ENCODE measurements around the gene CCDC40.

Gene CCDC40

DNA sequence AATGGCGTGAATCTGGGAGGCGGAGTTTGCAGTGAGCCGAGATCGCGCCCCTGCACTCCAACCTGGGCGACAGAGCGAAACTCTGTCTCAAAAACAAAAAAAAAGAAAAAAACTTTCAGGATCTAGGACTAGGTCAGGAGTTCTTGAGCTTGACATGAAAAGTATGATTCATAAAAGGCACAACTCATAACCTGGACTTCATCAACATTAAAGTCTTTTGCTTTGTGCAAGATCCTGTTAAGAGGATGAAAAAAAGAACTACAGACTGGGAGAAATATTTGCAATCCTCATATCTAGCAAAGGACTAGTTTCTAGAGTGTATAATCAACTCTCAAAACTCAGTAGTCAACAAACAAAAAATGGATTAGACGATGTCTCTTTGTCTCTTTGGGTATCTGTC is 40.7 kb upstream of the CCDC40 start:
- H3K4me3 ChIP-seq (ENCODE audit: low read depth, low read length), result no peak overlapping the region
- TF ChIP-seq, protein P1, sequence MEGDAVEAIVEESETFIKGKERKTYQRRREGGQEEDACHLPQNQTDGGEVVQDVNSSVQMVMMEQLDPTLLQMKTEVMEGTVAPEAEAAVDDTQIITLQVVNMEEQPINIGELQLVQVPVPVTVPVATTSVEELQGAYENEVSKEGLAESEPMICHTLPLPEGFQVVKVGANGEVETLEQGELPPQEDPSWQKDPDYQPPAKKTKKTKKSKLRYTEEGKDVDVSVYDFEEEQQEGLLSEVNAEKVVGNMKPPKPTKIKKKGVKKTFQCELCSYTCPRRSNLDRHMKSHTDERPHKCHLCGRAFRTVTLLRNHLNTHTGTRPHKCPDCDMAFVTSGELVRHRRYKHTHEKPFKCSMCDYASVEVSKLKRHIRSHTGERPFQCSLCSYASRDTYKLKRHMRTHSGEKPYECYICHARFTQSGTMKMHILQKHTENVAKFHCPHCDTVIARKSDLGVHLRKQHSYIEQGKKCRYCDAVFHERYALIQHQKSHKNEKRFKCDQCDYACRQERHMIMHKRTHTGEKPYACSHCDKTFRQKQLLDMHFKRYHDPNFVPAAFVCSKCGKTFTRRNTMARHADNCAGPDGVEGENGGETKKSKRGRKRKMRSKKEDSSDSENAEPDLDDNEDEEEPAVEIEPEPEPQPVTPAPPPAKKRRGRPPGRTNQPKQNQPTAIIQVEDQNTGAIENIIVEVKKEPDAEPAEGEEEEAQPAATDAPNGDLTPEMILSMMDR (IDR thresholded peaks at IDR 0.05; ENCODE audit: borderline replicate concordance, insufficient read depth, low read depth, low read length), result no peak

DNA sequence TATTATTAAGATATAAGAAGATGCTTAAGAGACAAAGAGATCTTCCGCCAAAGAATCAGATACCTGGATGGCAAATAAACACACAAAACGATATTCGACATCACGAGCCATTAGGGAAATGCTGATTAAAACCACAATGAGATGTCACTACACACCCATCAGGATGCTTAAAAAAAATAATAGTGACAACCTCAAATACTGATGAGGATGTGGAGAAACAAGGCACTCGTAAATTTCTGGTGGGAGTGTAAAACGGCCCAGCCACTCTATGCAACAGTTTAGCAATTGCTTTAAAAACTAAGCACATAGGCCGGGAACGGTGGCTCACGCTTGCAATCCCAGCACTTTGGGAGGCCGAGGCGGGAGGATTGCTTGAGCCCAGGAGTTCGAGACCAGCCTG is 40.2 kb upstream of the CCDC40 start:
- no peak overlapping the region for H3K4me3 ChIP-seq (ENCODE audit: low read depth, low read length)
- TF ChIP-seq, protein P1 (IDR thresholded peaks at IDR 0.05; ENCODE audit: borderline replicate concordance, insufficient read depth, low read depth, low read length), result no peak

DNA sequence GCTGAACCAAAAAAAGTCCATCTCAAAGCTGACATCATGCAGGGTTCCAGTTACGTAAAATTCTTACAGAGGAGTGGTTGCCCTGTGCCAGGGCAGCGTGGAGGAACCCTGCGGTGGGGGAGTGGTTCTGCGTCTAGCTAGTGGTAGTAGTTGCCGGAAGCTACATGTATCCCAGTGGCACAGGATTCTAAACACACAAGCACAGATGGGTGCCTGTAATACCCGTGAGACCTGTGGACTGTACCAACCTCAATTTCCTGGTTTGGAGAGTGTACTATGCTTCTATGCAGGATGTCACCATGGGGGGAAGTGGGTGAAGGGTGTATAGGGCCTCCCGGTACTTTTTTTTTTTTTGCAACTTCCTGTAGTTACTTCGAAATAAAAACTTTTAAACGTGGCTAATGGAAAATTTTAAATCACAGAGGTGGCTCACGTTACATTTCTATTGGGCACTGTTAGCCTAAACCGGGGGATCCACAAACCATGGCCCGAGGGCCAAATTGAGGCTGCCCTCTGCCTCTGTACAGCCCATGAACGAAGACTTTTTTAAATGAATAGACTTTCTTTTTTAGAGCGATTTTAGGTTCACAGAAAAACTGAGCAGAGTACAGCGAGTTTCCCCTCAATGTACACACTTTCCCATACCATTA is 39.3 kb upstream of the CCDC40 start:
- H3K4me3 ChIP-seq (ENCODE audit: low read depth, low read length), result no peak overlapping the region
- TF ChIP-seq, protein P1 (IDR thresholded peaks at IDR 0.05; ENCODE audit: borderline replicate concordance, insufficient read depth, low read depth, low read length), result no peak

DNA sequence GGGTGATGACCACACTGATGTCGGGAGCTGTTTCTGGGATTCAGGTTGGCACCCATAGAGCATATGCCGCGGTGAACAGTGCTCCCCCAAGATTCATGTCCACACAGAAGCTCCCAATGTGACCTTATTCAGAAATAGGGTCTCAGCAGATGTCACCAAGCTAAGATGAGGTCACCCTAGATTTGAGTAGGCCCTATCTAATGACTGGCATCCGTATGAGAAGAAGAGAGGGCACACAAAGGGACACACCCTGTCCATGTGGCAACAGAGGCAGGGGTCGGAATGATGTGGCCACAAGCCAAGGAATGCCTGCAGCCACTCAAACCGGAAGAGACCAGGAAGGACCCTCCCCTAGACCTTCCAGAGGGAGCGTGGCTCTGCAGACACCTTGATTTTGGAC is 36.3 kb upstream of the CCDC40 start:
- H3K4me3 ChIP-seq (ENCODE audit: low read depth, low read length), result no peak overlapping the region
- TF ChIP-seq, protein P1 (IDR thresholded peaks at IDR 0.05; ENCODE audit: borderline replicate concordance, insufficient read depth, low read depth, low read length), result no peak

DNA sequence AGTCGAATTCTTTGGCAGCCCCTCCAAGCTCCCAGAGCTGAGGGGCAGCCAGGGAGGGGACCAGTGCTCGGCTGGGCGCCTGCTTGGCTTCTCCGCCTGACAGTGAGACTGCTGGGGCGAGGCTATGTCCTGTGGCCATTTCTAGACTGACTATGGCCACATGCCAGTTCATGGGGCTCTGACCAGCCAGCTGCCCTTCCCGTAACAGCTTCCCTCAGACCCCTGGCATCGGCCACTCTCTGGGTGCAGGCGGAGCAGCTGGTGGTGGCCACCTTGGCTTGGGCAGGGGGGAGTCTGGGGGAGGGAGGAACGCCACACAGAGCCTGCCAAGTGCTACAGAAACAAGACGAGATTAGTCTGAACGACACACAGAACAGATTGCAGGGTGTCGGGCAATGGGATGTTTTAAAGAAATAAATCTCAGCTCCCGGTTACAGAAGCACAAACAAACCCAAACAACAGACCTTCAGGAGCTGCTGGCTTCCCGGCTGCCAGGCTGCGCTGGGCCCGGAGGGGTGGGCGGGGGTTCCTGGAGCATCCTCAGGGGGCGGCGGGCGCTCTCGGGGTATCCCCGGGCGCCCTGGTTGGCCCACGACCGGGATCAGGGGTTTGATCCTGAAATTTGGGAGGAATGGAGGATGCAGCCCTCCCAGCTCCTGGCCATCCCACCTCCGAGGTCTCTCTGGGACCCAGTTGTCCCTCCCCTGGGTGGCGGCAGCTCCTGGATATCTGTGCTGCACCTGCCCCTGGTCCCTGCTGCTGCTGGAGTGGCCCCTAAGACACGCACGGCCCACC is 35.3 kb upstream of the CCDC40 start:
- TF ChIP-seq, protein P1 (IDR thresholded peaks at IDR 0.05; ENCODE audit: borderline replicate concordance, insufficient read depth, low read depth, low read length), result no peak
- no peak overlapping the region for H3K4me3 ChIP-seq (ENCODE audit: low read depth, low read length)

DNA sequence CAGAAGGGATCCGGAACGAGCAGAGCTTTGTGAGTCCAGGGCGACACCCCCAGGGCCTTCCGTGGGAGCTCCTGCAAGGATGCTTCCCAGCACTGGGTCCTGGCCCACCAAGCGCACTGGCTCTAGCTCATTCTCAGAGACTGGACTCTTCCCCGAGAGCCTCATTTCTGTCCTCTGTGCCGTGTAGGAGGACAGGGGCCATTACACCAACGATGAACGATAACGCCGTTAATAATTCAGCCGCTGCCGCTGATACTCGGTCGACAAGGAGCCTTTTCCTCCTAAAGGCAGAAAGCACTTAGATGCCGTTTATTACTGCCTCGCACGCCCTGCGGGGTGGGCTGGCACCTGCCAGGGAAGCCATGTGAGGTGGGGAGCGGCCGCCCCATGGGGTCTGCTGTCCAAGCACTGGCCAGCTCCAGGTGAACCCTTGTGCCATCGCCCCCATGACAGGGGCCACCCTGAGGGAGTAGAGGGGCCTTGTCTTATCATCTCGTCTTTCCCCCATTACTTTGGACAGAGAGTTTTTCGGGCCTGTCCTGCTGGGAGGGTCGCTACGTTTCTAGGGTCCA is 34.3 kb upstream of the CCDC40 start:
- TF ChIP-seq, protein P1 (IDR thresholded peaks at IDR 0.05; ENCODE audit: borderline replicate concordance, insufficient read depth, low read depth, low read length), result no peak
- H3K4me3 ChIP-seq (ENCODE audit: low read depth, low read length), result no peak overlapping the region

All from GM12875 (cell line).